ENCODE measurements around the gene INO80.

INO80 gene

GRCh38 chr15:41013691-41014414 is 102.2 kb downstream of the INO80 start:
- no peak for TF ChIP-seq POLR2AphosphoS5 (IDR thresholded peaks at IDR 0.05; ENCODE audit: low read depth, low read length)
- TF ChIP-seq TAF1 (IDR thresholded peaks at IDR 0.05; ENCODE audit: borderline replicate concordance, low read depth, low read length): no peak
- TF ChIP-seq POLR2A (IDR thresholded peaks at IDR 0.05; ENCODE audit: low read depth, low read length): no peak
- DNase-seq (ENCODE audit: insufficient read length) (peak; percentile 16), FAIRE-seq (peak; percentile 84)

GRCh38 chr15:41011055-41011815 is 104.8 kb downstream of the INO80 start:
- DNase-seq (ENCODE audit: insufficient read length) (no peak), FAIRE-seq (peak; percentile 65)
- TF ChIP-seq POLR2A (IDR thresholded peaks at IDR 0.05; ENCODE audit: low read depth, low read length) (no peak), TAF1 (IDR thresholded peaks at IDR 0.05; ENCODE audit: borderline replicate concordance, low read depth, low read length) (no peak), POLR2AphosphoS5 (IDR thresholded peaks at IDR 0.05; ENCODE audit: low read depth, low read length) (no peak)

GRCh38 chr15:41010345-41010744 is 105.7 kb downstream of the INO80 start:
- no peak for FAIRE-seq
- TF ChIP-seq TAF1 (IDR thresholded peaks at IDR 0.05; ENCODE audit: borderline replicate concordance, low read depth, low read length) (no peak), POLR2AphosphoS5 (IDR thresholded peaks at IDR 0.05; ENCODE audit: low read depth, low read length) (no peak), POLR2A (IDR thresholded peaks at IDR 0.05; ENCODE audit: low read depth, low read length) (no peak)

GRCh38 chr15:41006479-41006878 is 109.6 kb downstream of the INO80 start:
- FAIRE-seq (no peak), DNase-seq (ENCODE audit: insufficient read length) (no peak)
- no peak for TF ChIP-seq TAF1 (IDR thresholded peaks at IDR 0.05; ENCODE audit: borderline replicate concordance, low read depth, low read length)
- no peak for TF ChIP-seq POLR2AphosphoS5 (IDR thresholded peaks at IDR 0.05; ENCODE audit: low read depth, low read length)
- TF ChIP-seq POLR2A (IDR thresholded peaks at IDR 0.05; ENCODE audit: low read depth, low read length): no peak

More at GRCh38 chr15:41010345-41010744, 105.7 kb downstream of the INO80 start:
- no peak for DNase-seq (ENCODE audit: insufficient read length)

GRCh38 chr15:41004490-41004889 is 111.6 kb downstream of the INO80 start:
- FAIRE-seq: no peak
- DNase-seq (ENCODE audit: insufficient read length): no peak
- TF ChIP-seq POLR2A (IDR thresholded peaks at IDR 0.05; ENCODE audit: low read depth, low read length) (no peak), POLR2AphosphoS5 (IDR thresholded peaks at IDR 0.05; ENCODE audit: low read depth, low read length) (no peak), TAF1 (IDR thresholded peaks at IDR 0.05; ENCODE audit: borderline replicate concordance, low read depth, low read length) (no peak)

GRCh38 chr15:41001524-41002214 is 114.4 kb downstream of the INO80 start:
- no peak for FAIRE-seq
- DNase-seq (ENCODE audit: insufficient read length): no peak
- TF ChIP-seq POLR2AphosphoS5 (IDR thresholded peaks at IDR 0.05; ENCODE audit: low read depth, low read length): no peak
- no peak for TF ChIP-seq POLR2A (IDR thresholded peaks at IDR 0.05; ENCODE audit: low read depth, low read length)
- no peak for TF ChIP-seq TAF1 (IDR thresholded peaks at IDR 0.05; ENCODE audit: borderline replicate concordance, low read depth, low read length)

- FAIRE-seq (no peak), DNase-seq (ENCODE audit: insufficient read length) (no peak)
- no peak for TF ChIP-seq TAF1 (IDR thresholded peaks at IDR 0.05; ENCODE audit: borderline replicate concordance, low read depth, low read length)
- TF ChIP-seq POLR2A (IDR thresholded peaks at IDR 0.05; ENCODE audit: low read depth, low read length): no peak
- no peak for TF ChIP-seq POLR2AphosphoS5 (IDR thresholded peaks at IDR 0.05; ENCODE audit: low read depth, low read length)
These were observed 116.9 kb downstream of the INO80 start for GRCh38 chr15:40999190-40999589.

DNA sequence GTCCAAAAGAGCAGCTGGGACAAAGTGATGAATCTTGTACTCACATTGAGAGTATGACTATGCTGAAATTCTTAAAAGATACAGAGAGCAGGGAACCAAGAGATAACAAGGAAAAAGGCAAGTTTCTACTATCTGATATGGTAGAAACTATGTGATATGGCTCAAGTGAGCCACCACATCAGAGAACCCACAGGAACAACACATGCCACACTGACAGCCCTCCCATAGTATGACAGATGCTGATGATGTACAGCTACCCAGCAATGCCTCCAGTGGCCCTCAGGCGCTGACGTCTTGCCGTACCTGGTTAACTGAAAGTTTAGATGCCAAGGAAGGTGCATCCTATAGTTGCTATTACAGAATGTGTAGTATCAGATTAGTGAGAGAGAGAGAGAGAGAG is 120.4 kb downstream of the INO80 start:
- FAIRE-seq: no peak

DNA sequence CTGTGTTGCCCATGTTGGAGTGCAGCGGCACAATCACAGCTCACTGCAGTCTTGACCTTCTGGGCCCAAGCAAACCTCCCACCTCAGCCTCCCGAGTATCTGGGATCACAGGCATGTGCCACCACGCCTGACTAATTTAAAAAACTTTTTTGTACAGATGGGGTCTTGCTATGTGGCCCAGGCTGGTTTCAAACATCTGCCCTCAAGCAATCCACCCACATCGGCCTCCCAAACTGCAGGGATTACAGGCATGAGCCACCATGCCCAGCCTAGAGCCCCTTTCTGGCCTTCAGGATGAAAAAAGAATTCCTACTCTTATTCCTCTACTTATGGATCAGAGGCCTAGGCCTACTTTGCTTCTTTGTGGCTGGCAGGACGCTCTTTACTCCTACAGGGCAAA is 123.3 kb downstream of the INO80 start:
- TF ChIP-seq POLR2AphosphoS5 (IDR thresholded peaks at IDR 0.05; ENCODE audit: low read depth, low read length) (no peak), TAF1 (IDR thresholded peaks at IDR 0.05; ENCODE audit: borderline replicate concordance, low read depth, low read length) (no peak), POLR2A (IDR thresholded peaks at IDR 0.05; ENCODE audit: low read depth, low read length) (no peak)
- no peak for DNase-seq (ENCODE audit: insufficient read length)
- FAIRE-seq: no peak

More for the DNA sequence above, 120.4 kb downstream of the INO80 start:
- TF ChIP-seq POLR2AphosphoS5 (IDR thresholded peaks at IDR 0.05; ENCODE audit: low read depth, low read length) (no peak), TAF1 (IDR thresholded peaks at IDR 0.05; ENCODE audit: borderline replicate concordance, low read depth, low read length) (no peak), POLR2A (IDR thresholded peaks at IDR 0.05; ENCODE audit: low read depth, low read length) (no peak)
- DNase-seq (ENCODE audit: insufficient read length): no peak

- TF ChIP-seq POLR2AphosphoS5 (IDR thresholded peaks at IDR 0.05; ENCODE audit: low read depth, low read length) (no peak), POLR2A (IDR thresholded peaks at IDR 0.05; ENCODE audit: low read depth, low read length) (no peak), TAF1 (IDR thresholded peaks at IDR 0.05; ENCODE audit: borderline replicate concordance, low read depth, low read length) (no peak)
- no peak for DNase-seq (ENCODE audit: insufficient read length)
- FAIRE-seq: no peak
These were observed 123.8 kb downstream of the INO80 start for GRCh38 chr15:40992241-40992741.

GRCh38 chr15:40991355-40991754 is 124.7 kb downstream of the INO80 start:
- FAIRE-seq: no peak
- TF ChIP-seq POLR2A (IDR thresholded peaks at IDR 0.05; ENCODE audit: low read depth, low read length): no peak
- no peak for TF ChIP-seq TAF1 (IDR thresholded peaks at IDR 0.05; ENCODE audit: borderline replicate concordance, low read depth, low read length)
- TF ChIP-seq POLR2AphosphoS5 (IDR thresholded peaks at IDR 0.05; ENCODE audit: low read depth, low read length): no peak
- no peak for DNase-seq (ENCODE audit: insufficient read length)
